SK-N-SH treated with all-trans-retinoic acid at 6 μM for 48 hours (cell line): ENCODE data around the gene LECT2.

Source experiments
- ARNTL ChIP-seq: fragments of 450-650 bp; formaldehyde crosslinking; IDR thresholded peaks from 2 replicates; pipeline ENCODE4 v1.5.0; 2020; ENCODE audit warnings: low read depth, mild to moderate bottlenecking, moderate library complexity, borderline replicate concordance
- GLIS3 ChIP-seq: fragments of 250-450 bp; sonication (Bioruptor Pico); IDR thresholded peaks from 2 replicates; pipeline ENCODE4 v1.5.0; 2020; ENCODE audit warnings: mild to moderate bottlenecking, moderate library complexity
- ISL1 ChIP-seq: fragments of 250-450 bp; sonication (Bioruptor Pico); IDR thresholded peaks from 2 replicates; pipeline ENCODE4 v2.1.2; 2022; ENCODE audit warnings: mild to moderate bottlenecking, moderate library complexity
- OSR1 ChIP-seq: fragments of 250-450 bp; sonication (Bioruptor Pico); IDR thresholded peaks from 2 replicates; pipeline ENCODE4 v1.8.0; 2022; ENCODE audit warnings: moderate library complexity, mild to moderate bottlenecking, inconsistent platforms
- RARB ChIP-seq: fragments of 250-450 bp; sonication (Bioruptor Pico); IDR thresholded peaks from 2 replicates; pipeline ENCODE4 v1.8.0; 2021; ENCODE audit warnings: mild to moderate bottlenecking, moderate library complexity
- ZFP3 ChIP-seq: fragments of 250-450 bp; sonication (Bioruptor Pico); IDR thresholded peaks from 2 replicates; pipeline ENCODE4 v1.5.0; 2020; ENCODE audit warnings: mild to moderate bottlenecking, moderate library complexity
- TF ChIP-seq, protein P1 (sequence below): fragments of 250-450 bp; sonication (Bioruptor Pico); IDR thresholded peaks from 2 replicates; pipeline ENCODE4 v1.5.0; 2020; ENCODE audit warnings: mild to moderate bottlenecking, moderate library complexity

DNA sequence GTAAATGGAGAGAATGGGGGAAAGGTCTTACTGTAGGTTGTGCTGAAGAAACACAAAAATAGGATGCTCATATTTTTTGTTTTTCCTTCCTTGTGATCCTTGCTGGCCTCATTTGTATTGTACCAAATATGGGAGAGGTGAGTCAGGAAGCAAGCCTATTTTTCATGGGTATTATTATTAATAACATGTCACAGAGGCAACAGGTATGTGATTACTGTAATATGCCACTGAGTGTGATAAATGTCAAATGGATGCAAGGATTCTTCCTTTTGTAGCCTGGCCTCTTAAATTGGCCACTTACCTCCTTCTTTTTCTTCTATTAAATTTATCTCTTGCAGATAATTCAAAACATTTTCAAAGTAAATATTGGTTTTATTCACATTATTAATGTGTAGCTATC is 10.2 kb downstream of the LECT2 start:
- TF ChIP-seq, protein P1, sequence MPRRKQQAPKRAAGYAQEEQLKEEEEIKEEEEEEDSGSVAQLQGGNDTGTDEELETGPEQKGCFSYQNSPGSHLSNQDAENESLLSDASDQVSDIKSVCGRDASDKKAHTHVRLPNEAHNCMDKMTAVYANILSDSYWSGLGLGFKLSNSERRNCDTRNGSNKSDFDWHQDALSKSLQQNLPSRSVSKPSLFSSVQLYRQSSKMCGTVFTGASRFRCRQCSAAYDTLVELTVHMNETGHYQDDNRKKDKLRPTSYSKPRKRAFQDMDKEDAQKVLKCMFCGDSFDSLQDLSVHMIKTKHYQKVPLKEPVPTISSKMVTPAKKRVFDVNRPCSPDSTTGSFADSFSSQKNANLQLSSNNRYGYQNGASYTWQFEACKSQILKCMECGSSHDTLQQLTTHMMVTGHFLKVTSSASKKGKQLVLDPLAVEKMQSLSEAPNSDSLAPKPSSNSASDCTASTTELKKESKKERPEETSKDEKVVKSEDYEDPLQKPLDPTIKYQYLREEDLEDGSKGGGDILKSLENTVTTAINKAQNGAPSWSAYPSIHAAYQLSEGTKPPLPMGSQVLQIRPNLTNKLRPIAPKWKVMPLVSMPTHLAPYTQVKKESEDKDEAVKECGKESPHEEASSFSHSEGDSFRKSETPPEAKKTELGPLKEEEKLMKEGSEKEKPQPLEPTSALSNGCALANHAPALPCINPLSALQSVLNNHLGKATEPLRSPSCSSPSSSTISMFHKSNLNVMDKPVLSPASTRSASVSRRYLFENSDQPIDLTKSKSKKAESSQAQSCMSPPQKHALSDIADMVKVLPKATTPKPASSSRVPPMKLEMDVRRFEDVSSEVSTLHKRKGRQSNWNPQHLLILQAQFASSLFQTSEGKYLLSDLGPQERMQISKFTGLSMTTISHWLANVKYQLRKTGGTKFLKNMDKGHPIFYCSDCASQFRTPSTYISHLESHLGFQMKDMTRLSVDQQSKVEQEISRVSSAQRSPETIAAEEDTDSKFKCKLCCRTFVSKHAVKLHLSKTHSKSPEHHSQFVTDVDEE (CRISPR knock-in tag) = no peak
- TF ChIP-seq RARB (no peak), OSR1 (CRISPR knock-in tag) (no peak), ZFP3 (CRISPR knock-in tag) (no peak), ISL1 (CRISPR knock-in tag) (no peak), ARNTL (CRISPR knock-in tag) (no peak), GLIS3 (no peak)
